NCI-H526 treated with DMSO at 0.1 percent for 48 hours (cell line): ENCODE data around the gene FKBP7.
"Not testable (repeated sequence)": the region's sequence is repeated elsewhere in the genome, so short reads cannot be mapped to it uniquely, and the experiment has no call there.

Source experiments
- DNase-seq: peaks from one replicate; lab custom pipeline; 2025; lab: John Stamatoyannopoulos, UW

FKBP7 gene

GRCh38 chr2:178485356-178485755 lies 7.0 kb upstream of the FKBP7 start:
- DNase-seq, result no peak

GRCh38 chr2:178484245-178485041 lies 6.0 kb upstream of the FKBP7 start:
- no peak for DNase-seq

DNA sequence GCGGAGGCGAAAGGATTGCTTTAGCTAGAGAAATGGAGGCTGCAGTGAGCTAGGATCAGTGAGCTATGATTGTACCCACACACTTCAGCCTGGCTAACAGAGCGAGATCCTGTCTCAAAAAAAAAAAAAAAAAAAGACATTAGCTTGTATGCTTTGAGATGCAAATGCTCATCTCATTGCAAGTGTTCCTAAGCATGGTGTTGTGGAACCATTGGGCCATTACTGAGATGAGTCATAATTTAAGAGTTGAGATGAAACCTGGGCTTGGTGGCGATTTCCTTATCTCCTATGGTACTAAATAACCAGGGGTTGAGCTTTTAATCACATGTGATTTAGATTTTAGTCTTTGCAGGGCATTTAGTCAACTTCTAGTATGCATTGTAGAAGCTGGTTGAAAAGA lies 4.0 kb upstream of the FKBP7 start:
- no peak for DNase-seq

DNA sequence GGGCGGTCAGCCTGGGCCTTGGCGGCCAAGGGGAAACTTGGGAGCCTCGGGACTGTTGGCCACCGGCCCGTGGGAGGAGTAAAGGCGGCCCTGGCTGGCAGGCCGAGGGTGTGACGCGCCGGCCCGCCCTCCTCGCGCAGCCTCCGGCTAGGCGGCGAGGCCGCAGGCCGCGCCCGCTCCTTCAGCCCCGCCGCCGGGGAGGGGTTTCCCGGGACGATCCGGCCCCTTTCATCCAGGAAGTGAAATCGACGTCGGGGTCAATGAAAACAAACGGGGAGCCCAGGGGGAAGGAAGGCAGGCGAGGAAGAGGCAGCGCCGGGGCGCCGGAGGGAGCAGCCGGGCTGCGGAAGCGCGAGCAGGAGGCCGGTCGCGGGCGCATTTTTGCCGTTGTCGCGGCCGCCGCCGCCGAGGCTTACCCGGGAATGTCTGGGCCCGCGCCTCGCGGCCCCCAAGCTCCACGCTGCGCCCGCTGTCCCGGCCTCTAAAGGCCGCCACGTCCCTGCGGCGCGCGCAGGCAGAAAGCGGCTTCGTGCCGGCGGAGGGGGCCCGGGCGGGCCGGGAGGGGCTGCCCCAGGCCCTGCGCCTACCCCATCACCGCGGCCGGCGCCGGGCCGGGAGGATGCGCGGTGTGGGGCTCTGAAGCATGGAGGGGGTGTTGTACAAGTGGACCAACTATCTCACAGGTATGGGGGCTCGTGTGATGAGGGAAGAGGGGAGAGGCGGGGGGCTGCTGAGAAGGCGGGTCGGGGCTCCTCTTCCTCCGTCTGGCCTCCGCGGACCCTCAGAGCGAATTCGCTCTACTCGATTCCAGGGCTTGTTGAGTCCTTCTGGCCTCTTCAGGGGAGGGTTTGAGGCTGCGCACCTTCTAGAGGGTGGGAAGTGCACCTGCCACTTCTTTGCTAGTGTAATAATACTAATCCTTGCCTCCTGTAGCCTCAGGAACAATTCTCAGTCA lies 2.1 kb upstream of the FKBP7 start, which contains the start of gene PLEKHA3:
TSS of gene PLEKHA3 (plus strand) at position 231 of the 955 bp plus-strand sequence. CDS start at position 644, 413 bp downstream.
- DNase-seq, result peak; percentile 93

DNA sequence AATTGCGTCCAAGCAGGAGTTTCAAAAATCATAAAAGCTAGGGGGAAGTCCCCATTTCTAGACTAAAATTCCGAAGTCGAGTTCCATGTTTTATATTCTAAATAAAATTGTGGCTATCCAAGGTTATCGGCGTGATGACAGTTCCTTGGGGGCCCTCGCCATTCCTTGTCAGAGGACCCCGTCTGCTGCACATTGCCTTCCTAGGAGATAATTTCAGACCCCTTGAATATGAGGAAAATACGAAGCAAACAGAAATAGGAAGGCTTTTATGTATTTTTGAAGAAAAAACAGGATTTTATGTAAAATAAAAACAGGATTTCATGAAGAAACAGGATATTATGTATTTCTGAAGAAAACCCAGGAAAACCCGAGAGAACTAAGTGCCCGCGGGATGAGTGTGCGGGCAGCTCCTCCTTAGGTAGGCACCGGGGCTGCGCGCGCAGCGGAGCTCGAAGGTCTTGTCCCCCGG lies 1.4 kb upstream of the FKBP7 start:
- DNase-seq, result no peak

GRCh38 chr2:178479275-178479616 lies 846 bp upstream of the FKBP7 start:
- DNase-seq, result no peak

GRCh38 chr2:178478130-178478438 lies 316 bp downstream of the FKBP7 start:
- DNase-seq, result no peak

GRCh38 chr2:178477443-178478129 lies 814 bp downstream of the FKBP7 start:
- DNase-seq, result peak; percentile 27

DNA sequence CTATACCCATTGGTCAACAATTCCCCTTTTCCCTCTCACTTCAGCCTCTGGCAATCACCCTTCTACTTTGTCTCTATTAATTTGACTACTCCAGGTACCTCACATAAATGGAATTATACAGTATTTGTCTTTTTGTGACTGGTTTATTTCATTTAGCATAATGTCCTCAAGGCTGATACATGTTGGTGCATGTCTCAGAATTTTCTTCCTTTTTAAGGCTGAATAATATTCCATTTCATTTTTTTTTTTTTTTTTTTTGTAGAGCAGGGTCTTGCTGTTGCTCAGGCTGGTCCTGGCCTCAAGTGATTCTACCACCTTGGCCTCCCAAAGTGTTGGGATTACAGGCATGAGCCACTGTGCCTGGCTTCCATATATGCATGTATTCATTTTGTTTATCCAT lies 1.9 kb downstream of the FKBP7 start:
- no peak for DNase-seq

- no peak for DNase-seq
Observed at GRCh38 chr2:178474560-178474959, 3.8 kb downstream of the FKBP7 start.

DNA sequence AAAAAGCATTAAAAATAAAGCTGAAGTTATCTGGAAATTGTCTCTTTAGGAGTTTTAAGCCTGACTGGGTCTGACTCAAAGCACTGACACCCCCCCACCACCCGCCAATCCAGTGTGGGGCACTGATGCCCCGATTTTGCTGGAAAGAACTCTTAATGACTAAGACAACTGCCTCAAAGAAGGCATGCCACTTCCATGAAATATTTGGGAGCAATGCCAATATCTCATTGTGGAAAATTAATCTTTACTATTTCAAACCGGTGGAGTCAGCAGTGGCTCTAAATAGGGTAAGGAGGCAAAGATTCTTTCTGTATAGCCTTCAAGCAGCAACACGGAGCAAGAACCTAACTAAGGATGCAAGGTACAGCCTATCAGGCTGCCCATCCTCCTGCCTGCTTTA lies 4.5 kb downstream of the FKBP7 start:
- DNase-seq, result no peak

- DNase-seq, result no peak
Observed at GRCh38 chr2:178473373-178473772, 5.0 kb downstream of the FKBP7 start.

- not testable (repeated sequence) for DNase-seq
Observed at GRCh38 chr2:178471313-178471712, 7.1 kb downstream of the FKBP7 start.

DNA sequence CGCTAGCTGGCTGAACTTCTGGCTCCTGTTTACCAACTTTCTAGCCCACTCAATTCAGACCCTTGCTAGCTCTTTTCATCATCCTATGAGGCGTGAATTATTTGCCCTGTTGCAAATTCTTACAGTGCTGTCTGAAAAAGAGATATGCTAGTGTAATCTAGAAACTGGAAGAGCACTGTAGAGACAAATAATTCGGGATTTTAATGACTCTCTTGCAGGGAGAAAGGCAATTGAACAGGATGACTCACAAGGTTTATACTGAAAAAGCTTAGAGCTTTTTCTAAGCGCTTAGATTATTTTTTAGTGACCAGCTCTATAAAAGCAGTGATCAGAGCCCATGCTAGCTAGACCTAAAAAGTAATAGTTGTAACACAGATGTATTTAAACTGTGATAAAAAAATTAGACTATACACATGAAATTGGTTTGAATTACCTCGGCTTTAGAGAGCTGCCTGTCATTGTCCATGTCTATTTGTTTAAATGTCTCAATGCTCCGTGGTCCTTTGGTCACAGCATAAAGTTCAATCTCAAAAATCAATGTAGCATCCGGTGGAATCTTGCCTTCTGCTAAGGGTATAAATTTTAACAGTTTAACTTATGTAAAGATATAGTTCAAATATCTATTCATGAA lies 9.1 kb downstream of the FKBP7 start:
- no peak for DNase-seq

GRCh38 chr2:178457390-178457886 lies 21.0 kb downstream of the FKBP7 start:
- no peak for DNase-seq

DNA sequence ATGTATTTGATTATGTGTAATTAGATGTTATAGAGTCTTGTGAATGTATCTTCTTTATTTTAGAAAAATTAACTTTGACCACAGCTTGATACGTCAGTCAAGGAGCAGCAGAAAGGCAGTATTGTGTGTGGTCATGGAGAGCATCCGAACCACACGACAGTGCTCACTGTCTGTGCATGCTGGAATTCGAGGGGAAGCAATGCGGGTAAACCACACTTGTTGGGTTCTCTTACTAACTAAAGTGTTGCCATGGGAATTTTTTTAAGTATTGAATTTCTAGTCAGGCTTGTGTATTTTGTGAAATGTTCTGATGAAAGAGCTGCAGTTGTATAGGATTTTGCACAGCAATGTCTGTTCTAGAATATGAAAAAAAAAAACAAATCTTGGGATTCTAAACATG lies 22.5 kb downstream of the FKBP7 start:
- DNase-seq, result no peak

DNA sequence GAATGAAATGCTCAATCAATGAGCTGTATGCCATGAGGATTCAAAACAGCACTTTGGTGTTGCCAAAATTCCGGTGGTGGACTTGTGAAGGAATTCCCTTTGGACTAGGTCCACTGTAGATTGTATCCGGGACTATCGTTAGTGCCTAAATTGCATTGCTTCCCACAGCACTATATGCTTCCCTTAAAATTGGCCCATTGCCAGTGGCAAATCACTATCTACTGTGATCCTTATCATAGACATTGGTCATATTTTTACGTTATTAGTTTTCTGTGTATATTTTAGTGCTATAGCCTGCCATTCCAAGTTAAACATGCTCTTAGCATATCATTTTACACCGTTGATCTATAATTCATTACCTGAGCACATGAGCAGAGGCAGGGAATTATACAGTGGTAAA lies 25.5 kb downstream of the FKBP7 start:
- DNase-seq, result no peak

GRCh38 chr2:178452334-178452733 lies 26.1 kb downstream of the FKBP7 start:
- no peak for DNase-seq

DNA sequence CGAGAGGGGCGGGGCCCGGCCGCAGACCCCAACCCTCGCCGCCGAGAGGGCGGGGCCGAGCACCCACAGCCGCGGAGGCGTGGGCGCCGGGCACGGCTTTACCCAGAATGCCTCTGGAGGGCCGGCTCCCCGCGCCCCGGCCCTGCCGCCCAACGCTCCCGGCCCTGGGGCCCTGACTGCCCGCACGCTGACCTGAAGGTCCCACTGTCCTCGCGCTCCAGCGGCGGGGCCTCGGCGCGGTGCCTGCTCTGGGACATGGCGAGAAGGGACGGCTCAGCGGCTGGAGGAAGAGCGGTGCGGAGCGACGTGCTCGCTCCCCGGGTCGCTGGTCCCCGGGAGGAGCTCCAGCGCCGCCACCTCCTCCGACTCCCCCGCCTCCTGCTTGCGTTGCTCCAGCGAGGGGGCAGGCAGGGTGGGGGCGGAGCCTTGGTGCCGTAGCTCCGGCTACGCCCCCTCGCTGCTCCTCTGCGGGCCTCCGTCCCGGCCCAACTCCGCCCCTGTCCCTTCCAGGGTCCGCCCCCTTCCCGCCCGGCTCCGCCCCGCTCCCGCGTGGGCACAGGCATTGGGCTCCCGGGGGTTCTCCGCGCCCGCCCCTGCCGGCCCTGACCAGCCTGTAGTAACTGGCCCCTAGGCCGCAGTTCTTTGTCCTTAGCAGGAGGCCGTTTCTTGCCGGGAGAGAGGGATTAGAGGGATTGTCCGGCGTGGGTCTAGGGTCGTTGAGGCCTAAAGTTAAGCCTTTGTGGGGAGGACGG lies 27.4 kb downstream of the FKBP7 start, which contains the start of the genes PJVK and PRKRA:
TSS of gene PJVK (plus strand) at position 605 of the 752 bp plus-strand sequence. CDS start 2,032 bp downstream, outside the sequence.
TSS of gene PRKRA (minus strand) at position 402 of the 752 bp plus-strand sequence. CDS start at position 257, 145 bp downstream.
- peak; percentile 89 for DNase-seq

- DNase-seq, result peak; percentile 89
Observed at GRCh38 chr2:178450524-178450773, 28.0 kb downstream of the FKBP7 start.
